MM.1S (cell line): Measurements from ENCODE around the gene SYNE3.

Source experiments
- CTCF ChIP-seq: fragments of 300-600 bp; sonication (generic); IDR thresholded peaks from 2 replicates; pipeline ENCODE4 v1.5.1; 2016; ENCODE audit warnings: antibody characterized with exemption, low read length, mixed read lengths
- EZH2 ChIP-seq: fragments of 300-600 bp; sonication (generic); optimal IDR thresholded peaks from 2 replicates; pipeline ENCODE3; 2017; ENCODE audit warnings: low read depth, mild to moderate bottlenecking, antibody characterized with exemption, low read length, mixed read lengths
- EZH2phosphoT487 ChIP-seq: fragments of 300-600 bp; sonication (generic); IDR thresholded peaks from 2 replicates; pipeline ENCODE4 v1.6.1; 2018; ENCODE audit warnings: antibody characterized with exemption, low read length

DNA sequence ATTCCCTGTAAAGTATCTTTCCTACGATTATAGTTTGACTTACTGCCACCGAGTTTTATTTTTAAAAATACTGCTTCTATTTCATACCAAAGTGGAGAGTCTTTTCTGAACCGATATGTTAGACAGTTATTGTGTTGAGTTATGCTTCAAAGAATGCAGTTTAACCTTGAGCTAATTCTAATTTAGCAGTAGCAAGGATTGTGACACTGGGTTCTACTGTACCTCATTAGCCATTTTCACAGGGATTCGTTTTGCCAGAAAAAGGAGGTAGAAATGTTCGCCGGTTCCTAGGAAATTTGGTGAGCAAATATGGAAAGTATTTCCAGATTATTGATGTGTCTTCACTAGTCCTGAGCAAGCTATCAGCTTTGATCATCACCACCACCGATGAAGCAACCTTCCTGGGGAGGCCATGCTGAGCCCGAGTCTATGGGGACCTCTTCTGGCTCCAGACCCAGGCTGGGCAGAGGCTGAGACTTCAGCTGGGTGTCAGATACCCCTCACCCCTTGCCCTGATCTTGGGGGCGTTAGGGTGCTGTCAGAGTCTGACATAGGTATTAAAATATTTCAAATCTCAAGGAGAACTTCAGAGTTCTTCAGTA lies 32.0 kb upstream of the SYNE3 start:
- no peak for TF ChIP-seq CTCF
- TF ChIP-seq EZH2phosphoT487 = no peak
- no peak for TF ChIP-seq EZH2
